OCI-LY1 (cell line): Measurements from ENCODE around the gene TMEM164.

Source experiments
- CTCF ChIP-seq: fragments of 200-600 bp; sonication (generic), shearing (Covaris generic); IDR thresholded peaks from 2 replicates; pipeline ENCODE4 v1.5.1; 2017; ENCODE audit warnings: mild to moderate bottlenecking, antibody characterized with exemption, low read length, moderate library complexity, mixed read lengths
- EZH2 ChIP-seq: fragments of 200-600 bp; sonication (generic), shearing (Covaris generic); IDR thresholded peaks from 2 replicates; pipeline ENCODE4 v1.8.0; 2017; ENCODE audit warnings: borderline replicate concordance, mixed run types, mild to moderate bottlenecking, antibody characterized with exemption, low read length, moderate library complexity, mixed read lengths

GRCh38 chrX:110171442-110171841, 168.5 kb downstream of the TMEM164 start:
- TF ChIP-seq CTCF, result no peak
- no peak for TF ChIP-seq EZH2
